GM18502 (cell line): Measurements from ENCODE around the gene TMPRSS6.

Experiments used
- ATAC-seq: cut with Tn5 transposase; IDR thresholded peaks from one replicate; pipeline ENCODE4 v1.9.1; 2021; ENCODE audit warnings: mild to moderate bottlenecking; ENCODE audit not compliant: unreplicated experiment, poor library complexity

Gene TMPRSS6

GRCh38 chr22:37141476-37141875 is 32.0 kb upstream of the TMPRSS6 start:
- no peak for ATAC-seq

DNA sequence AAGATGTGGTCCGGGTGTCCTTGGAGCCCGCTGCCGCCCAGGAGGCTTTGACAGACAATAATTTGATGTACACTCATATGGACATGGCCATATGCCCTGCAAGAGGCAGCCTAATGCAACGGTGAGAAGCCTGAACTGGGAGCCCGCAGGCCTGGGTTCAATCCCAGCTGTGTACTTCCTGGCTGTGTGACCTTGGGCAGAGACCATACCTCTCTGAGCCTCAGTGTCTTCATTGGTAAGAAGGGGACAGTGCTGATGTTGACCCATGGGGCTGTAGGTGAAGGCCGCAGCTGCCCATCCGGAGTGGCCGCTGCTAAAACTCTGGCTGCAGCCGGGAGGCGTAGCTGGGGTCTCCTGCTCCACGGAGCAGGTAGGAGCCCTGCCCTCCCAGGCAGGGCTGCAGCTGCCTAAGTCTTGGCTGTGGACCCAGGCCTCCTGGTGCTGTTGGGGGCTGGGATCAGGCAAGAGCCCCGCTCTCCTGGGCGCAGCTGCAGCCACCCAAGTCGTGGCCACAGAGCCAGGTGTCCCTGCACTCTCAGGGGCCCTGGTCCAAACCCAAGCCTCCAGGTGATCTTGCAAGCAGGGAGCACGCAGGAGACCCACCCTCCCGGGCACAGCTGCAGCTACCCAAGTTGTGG is 31.3 kb upstream of the TMPRSS6 start:
- ATAC-seq: no peak

DNA sequence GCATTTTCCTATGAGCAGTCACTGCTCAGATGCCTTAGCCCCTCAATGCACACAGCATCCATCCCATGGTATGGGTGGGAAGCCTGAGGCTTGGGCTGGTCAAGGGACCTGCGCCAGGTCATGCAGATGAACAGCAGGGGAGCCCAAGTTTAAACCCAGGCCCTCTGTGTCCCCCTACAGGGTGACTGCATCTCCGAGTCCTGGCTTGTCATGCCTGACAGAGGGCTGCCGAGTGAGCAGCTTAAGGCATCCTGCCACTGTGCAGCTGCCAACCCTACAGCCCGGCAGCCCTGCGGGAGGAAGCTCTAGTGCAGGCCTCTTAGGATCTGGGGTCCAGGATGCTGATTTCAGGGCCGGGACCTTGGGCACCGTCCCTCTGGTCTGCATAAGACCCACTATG is 30.2 kb upstream of the TMPRSS6 start:
- ATAC-seq: no peak

DNA sequence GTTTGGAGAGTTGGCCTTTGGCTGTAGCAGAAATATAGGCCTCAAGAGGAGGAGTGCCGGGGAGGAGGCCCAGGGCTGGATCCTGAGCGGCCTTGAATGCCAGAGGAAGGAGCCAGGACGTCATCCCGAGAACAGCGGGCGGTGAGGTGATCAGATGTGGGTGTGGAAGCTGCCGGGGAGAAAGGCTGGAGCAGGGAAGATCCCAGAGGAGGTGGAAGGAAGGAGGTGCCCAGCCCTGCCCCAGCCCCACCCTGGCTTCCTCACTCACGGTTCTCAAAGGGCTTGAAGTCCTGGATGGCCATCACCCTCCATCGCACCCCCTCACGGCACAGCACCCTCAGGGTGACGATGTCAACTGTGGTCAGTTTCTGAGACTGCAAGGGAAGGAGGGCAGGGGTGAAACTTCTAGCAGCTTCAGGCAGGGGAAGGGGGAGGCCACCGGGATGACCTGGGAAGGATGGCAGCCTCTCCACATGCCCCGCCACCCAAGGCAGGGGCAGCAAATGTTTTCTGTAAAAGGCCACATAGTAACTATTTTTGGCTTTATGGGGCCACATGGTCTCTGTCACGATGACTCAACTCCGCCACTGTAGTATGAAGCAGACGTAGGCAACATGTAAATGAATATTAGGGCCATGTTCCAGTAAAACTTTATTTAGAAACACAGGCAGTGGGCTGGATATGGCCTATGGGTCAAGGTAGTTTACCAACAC is 29.5 kb upstream of the TMPRSS6 start:
- no peak for ATAC-seq

DNA sequence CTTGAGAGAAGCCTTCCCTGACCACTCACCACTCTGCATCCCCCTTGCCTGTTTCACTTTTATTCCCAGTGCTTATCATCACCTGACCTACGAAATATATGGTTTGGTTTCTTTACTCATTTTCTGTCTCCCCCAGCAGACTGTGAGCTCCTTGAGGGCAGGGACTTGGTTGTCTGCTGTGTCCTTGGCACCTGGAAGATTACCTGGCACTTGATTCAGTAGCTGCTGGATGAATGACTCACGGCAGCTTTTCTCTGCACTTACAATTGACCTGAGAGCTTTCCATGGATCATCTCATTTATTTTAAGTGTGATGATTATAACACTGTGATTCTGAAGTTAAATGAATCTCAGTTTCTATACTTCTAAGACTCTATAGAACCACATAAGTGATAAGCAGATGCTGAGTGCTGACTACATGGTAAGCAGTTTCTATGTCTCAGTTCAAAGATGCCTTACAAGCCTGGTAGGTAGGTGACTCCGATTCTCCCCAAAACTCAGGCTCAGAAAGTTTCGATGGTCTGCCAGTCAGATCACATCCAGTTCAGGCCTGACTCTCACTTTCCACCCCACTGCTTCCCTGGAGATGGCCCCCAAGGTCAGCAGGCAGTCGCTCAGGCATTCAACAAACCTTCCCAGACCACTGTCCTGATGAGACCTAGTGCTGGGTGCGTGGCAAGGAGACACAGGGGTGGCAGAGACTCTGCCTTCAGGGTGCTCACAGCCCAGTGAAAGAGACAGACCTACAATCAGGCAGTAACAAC is 28.6 kb upstream of the TMPRSS6 start:
- ATAC-seq: no peak

DNA sequence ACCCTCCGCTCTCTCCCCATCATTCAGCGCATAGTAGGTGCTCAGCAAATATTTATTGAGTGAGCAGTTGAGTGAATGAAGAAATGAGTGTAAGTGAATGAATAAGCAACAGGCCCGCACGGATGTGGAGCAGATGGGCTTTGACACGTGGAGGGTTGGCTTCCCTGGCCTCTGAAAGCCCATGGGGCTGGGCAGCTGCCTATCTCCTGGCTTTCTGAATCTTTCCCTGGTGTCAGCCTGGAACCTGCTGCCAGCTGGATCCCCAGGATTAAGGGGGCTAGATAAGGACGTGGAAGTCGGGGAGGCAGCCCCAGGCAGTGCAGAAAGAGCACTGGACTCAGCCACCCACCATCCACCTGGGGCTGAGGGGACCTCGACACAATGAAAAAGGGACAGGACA is 27.6 kb upstream of the TMPRSS6 start:
- no peak for ATAC-seq

GRCh38 chr22:37135023-37135422 is 25.5 kb upstream of the TMPRSS6 start:
- no peak for ATAC-seq

DNA sequence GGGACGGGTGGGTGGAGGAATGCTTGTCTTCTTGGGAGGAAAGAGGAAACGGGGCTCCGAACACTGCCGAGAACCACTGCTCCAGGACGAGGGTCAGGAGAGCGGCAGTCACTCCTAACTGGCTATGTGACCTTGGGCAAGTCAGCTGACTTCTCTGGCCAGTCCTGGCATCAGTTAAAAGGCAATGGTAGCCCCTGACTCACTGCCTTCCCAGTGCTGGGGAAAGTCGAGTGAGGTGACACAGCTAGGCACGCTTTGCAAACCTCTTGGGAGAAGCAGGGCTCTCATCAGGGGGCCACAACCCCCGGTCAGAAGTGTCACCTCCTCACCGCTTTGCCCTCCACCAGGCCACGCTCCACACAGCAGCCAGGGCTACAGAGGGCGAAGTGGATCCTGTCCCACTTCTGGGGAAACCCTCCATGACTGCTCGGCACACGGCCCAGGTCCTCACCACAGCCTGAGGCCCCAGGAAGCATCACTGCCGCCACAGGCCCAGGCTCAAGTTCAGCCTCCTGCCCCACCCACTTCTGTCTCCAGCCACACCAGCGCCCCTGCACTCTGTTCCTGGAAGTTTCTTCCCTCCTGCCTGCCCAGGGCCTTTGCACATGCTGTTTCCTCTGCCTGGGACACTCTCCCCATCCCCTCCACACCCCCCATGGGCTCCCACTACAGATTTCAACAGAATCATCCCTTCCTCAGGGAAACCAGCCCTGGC is 23.9 kb upstream of the TMPRSS6 start:
- no peak for ATAC-seq

- no peak for ATAC-seq
Measured at GRCh38 chr22:37132773-37133172, 23.3 kb upstream of the TMPRSS6 start.

- no peak for ATAC-seq
Measured at GRCh38 chr22:37129866-37130441, 20.4 kb upstream of the TMPRSS6 start.

GRCh38 chr22:37128555-37129281 is 19.2 kb upstream of the TMPRSS6 start:
- ATAC-seq: no peak

- no peak for ATAC-seq
Measured at GRCh38 chr22:37127350-37127878, 17.9 kb upstream of the TMPRSS6 start.

DNA sequence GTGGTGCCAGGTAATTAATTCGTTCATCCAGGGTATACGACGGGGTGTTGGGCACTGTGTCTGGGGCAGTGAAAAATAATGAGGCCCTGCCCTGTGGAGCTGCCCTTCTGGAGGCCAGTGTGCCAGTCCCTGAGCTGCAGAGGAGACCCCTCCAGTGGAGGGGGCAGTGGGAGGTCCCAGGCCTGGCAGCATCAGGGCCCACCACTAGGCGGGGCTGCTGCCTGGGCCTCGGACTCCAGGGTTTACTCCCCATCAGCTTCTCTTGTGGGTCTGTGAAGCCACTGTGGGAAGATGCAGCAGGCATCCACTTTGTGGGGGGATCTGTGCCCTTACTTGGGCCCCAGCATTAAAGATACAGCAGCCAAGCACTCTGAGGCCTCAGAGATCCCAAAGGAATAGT is 17.4 kb upstream of the TMPRSS6 start:
- ATAC-seq: no peak

GRCh38 chr22:37126383-37126782 is 16.9 kb upstream of the TMPRSS6 start:
- ATAC-seq: no peak

DNA sequence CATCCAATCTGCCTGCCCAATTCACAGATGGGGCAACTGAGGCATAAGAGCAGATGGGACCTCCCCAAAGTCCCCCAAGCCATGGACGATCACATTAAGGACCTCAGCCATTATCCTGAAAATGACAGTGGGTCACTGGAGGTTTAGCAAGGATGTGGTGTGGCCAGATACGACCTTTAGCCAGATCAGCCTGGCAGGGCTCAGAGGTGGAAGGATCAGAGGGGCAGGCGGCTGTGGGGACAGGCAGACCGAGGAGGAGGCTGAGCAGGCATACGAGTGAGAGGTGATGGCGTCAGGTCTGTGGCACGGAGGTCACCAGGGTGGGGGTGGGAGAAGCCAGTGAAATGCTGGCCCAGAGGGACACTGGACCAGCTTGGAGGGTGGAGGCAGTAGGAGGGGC is 14.1 kb upstream of the TMPRSS6 start:
- ATAC-seq: no peak

- no peak for ATAC-seq
Measured at GRCh38 chr22:37122598-37123180, 13.2 kb upstream of the TMPRSS6 start.

DNA sequence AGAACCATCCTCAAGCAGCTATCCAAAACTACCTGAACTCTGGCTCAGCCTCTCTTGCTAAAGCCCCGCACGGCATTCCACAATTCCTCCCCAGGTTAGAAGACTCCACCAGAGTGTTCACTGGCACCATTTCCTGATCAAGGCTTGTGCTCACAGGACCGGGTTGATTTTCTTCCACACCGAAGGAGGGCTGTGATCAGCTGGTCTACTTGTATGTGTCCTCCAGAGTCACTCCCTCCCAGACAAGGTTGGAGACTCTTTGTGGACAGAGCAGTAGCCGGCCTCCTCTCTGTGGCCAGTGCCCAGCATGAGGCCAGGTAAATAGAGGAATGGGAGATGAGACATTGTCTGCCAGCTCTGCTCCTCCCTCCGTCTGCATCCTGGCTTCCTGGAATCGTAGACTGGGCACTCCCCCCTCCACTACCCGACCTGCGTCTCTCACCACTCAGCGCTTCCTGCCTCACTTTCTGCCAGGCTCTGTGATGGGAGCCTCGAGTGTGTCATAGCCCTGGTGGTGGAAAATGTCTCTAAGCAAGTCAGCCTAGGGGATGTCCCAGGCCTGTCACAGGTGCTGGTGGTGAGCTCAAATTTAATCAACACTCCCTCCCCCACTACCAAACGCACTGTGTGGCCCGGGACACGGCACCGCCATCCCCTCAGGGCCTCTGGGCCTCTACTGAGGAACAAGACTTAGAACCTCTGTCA is 12.5 kb upstream of the TMPRSS6 start:
- ATAC-seq: peak; percentile 78

- no peak for ATAC-seq
Measured at GRCh38 chr22:37120569-37121340, 11.2 kb upstream of the TMPRSS6 start.
